HG03025 (cell line): Measurements from ENCODE around the gene SFXN1.
"Not testable (repeated sequence)": the region's sequence is repeated elsewhere in the genome, so short reads cannot be mapped to it uniquely, and the experiment has no call there.

Experiments used
- ATAC-seq: cut with Tn5 transposase; IDR thresholded peaks from one replicate; pipeline ENCODE4 v1.9.1; 2021; ENCODE audit warnings: mild to moderate bottlenecking, moderate library complexity; ENCODE audit not compliant: unreplicated experiment, low FRiP score

SFXN1 gene

GRCh38 chr5:175489693-175490443, 11.5 kb downstream of the SFXN1 start:
- ATAC-seq: peak; percentile 78

GRCh38 chr5:175491223-175491622, 12.9 kb downstream of the SFXN1 start:
- ATAC-seq: no peak

- ATAC-seq: no peak
These were observed 14.9 kb downstream of the SFXN1 start for GRCh38 chr5:175493260-175493659.

GRCh38 chr5:175493726-175494125, 15.4 kb downstream of the SFXN1 start:
- no peak for ATAC-seq

- ATAC-seq: no peak
These were observed 16.2 kb downstream of the SFXN1 start for GRCh38 chr5:175494264-175495183.

GRCh38 chr5:175501759-175502158, 23.4 kb downstream of the SFXN1 start:
- no peak for ATAC-seq

GRCh38 chr5:175507671-175508070, 29.3 kb downstream of the SFXN1 start:
- ATAC-seq: not testable (repeated sequence)

- no peak for ATAC-seq
These were observed 30.5 kb downstream of the SFXN1 start for GRCh38 chr5:175508896-175509295.

GRCh38 chr5:175513297-175513696, 34.9 kb downstream of the SFXN1 start:
- ATAC-seq: no peak

GRCh38 chr5:175513726-175514125, 35.4 kb downstream of the SFXN1 start:
- no peak for ATAC-seq

GRCh38 chr5:175516933-175517823, 38.8 kb downstream of the SFXN1 start:
- no peak for ATAC-seq

- no peak for ATAC-seq
These were observed 39.6 kb downstream of the SFXN1 start for GRCh38 chr5:175517824-175518450.

- no peak for ATAC-seq
These were observed 40.6 kb downstream of the SFXN1 start for GRCh38 chr5:175519006-175519405.

GRCh38 chr5:175520321-175520720, 42.0 kb downstream of the SFXN1 start:
- ATAC-seq: no peak

GRCh38 chr5:175520873-175521272, 42.5 kb downstream of the SFXN1 start:
- ATAC-seq: no peak

GRCh38 chr5:175521313-175521833, 43.0 kb downstream of the SFXN1 start:
- no peak for ATAC-seq

- no peak for ATAC-seq
These were observed 44.9 kb downstream of the SFXN1 start for GRCh38 chr5:175523292-175523691.

GRCh38 chr5:175524211-175524610, 45.9 kb downstream of the SFXN1 start:
- no peak for ATAC-seq

- ATAC-seq: no peak
These were observed 48.3 kb downstream of the SFXN1 start for GRCh38 chr5:175526691-175527090.

- no peak for ATAC-seq
These were observed 53.0 kb downstream of the SFXN1 start for GRCh38 chr5:175531361-175531760.
